Measurements from ENCODE around the gene CHST12.

CHST12 gene

DNA sequence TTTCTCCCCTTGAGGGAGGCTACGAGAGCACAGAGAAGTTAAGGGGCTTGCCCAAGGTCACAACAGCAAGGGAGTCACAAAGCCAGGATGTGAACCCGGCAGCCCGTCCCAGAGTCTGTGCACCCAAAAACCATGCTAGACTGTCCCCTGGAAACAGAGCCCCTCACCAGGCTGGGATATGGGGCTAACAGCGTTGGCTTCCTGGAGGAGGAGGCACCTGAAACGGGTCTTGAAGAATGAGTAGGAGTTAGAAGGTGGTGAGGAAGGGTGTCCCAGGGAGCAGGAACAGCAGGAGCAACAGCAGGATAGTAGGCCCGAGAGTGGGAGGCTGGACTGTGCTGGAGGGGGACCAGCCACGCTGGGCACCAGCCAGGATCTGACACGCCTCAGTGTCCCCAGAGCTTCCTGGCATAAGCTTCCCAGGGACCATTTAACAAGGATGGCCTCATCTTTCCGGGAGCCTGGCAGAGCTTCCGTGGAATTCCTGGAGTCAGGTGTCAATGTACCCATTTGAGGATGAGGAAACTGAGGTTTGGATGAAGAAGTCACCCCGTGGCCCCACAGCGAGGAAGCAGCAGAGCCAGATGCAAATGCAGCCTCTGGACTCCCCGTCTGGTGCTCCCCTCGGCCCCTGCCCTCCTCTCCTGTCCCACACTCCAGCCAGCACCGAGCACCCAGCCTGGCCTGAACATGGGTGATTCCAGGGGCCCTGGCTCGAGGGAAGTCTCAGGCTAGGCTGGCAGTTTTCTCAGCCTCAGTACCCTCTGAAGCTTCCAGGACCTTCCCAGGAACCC is 76.1 kb downstream of the CHST12 start:
- TF ChIP-seq GATA2 (IDR thresholded peaks at IDR 0.05; ENCODE audit: low read depth, low read length), result no peak
- no peak for TF ChIP-seq GATA3 (IDR thresholded peaks at IDR 0.05; ENCODE audit: low read depth, low read length)

- no peak for TF ChIP-seq GATA3 (IDR thresholded peaks at IDR 0.05; ENCODE audit: low read depth, low read length)
- TF ChIP-seq GATA2 (IDR thresholded peaks at IDR 0.05; ENCODE audit: low read depth, low read length), result no peak
Measured at GRCh38 chr7:2480070-2480408, 76.6 kb downstream of the CHST12 start.

DNA sequence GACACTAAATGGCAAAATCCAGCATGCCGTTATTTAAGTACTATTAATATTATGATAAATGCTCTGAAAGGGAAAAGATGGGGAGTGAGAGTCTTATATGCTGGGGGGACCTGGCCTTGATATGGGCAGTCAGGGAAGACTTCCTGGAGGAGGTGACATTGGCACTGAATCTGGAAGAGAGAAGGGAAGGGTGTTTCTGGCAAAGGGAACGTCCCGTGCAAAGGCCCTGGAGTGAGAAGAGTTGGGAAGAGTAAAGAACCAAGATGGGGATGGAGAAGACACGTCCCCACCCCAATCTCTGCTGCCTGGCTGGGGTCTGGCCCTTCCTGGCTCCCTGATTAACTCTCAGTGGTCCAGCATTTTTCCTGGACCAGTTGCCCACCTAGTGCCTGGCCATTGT is 77.8 kb downstream of the CHST12 start:
- TF ChIP-seq GATA2 (IDR thresholded peaks at IDR 0.05; ENCODE audit: low read depth, low read length) (no peak), GATA3 (IDR thresholded peaks at IDR 0.05; ENCODE audit: low read depth, low read length) (no peak)

DNA sequence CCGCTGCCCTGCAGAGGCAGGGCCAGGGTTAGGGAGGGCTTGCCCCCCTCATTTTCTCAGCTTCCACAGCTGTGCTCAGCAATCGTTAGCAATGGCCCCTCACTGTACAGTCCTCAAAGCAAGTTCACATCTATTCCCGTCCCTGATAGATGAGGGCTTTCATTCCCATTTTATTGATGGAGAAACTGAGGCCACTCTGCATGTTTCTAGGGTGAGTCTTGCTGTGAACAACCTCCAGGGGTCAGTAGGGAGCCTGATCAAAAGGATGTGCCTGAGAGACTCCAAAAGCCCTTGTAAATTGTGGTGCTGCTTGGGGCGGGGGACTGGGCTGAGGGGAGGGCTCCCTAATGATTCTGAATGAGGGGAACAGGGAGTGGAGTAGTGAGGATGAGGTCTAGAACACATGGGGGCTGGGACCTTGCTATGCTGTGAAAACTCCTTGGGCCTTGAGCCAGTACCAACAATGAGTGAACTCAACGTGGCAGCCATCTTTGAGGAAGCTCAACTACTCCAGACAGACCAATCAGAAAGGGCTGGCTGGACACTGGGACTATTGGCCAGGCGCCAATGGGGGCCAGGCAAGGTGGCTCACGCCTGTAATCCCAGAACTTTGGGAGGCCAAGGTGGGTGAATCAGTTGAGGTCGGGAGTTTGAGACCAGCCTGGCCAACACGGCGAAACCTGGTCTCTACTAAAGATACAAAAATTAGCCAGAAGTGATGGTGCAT is 79.5 kb downstream of the CHST12 start:
- TF ChIP-seq GATA2 (IDR thresholded peaks at IDR 0.05; ENCODE audit: low read depth, low read length), result no peak
- TF ChIP-seq GATA3 (IDR thresholded peaks at IDR 0.05; ENCODE audit: low read depth, low read length), result no peak

GRCh38 chr7:2483494-2483893 is 80.1 kb downstream of the CHST12 start:
- TF ChIP-seq GATA3 (IDR thresholded peaks at IDR 0.05; ENCODE audit: low read depth, low read length), result no peak
- TF ChIP-seq GATA2 (IDR thresholded peaks at IDR 0.05; ENCODE audit: low read depth, low read length), result no peak

DNA sequence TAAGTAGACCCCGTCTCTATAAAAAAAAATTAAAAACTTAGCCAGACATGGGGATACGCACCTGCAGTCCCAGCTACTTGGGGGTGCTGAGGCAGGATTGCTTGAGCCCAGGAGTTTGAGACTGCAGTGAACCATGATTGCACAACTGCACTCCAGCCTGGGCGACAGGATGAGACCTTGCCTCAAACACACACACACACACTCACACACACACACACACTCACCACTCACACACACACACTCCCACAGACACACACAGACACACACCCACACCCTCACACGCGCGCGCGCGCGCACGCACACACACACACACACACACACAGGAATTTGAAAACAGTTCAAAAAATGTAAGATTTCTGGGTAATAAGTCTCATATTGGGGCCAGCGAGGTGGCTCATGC is 81.5 kb downstream of the CHST12 start:
- TF ChIP-seq GATA3 (IDR thresholded peaks at IDR 0.05; ENCODE audit: low read depth, low read length), result no peak
- no peak for TF ChIP-seq GATA2 (IDR thresholded peaks at IDR 0.05; ENCODE audit: low read depth, low read length)

- no peak for TF ChIP-seq GATA3 (IDR thresholded peaks at IDR 0.05; ENCODE audit: low read depth, low read length)
- no peak for TF ChIP-seq GATA2 (IDR thresholded peaks at IDR 0.05; ENCODE audit: low read depth, low read length)
Measured at GRCh38 chr7:2487586-2488271, 84.3 kb downstream of the CHST12 start.

GRCh38 chr7:2488272-2488645 is 84.8 kb downstream of the CHST12 start:
- TF ChIP-seq GATA2 (IDR thresholded peaks at IDR 0.05; ENCODE audit: low read depth, low read length), result no peak
- TF ChIP-seq GATA3 (IDR thresholded peaks at IDR 0.05; ENCODE audit: low read depth, low read length), result no peak

- TF ChIP-seq GATA3 (IDR thresholded peaks at IDR 0.05; ENCODE audit: low read depth, low read length), result no peak
- TF ChIP-seq GATA2 (IDR thresholded peaks at IDR 0.05; ENCODE audit: low read depth, low read length), result no peak
Measured at GRCh38 chr7:2488681-2489080, 85.3 kb downstream of the CHST12 start.

GRCh38 chr7:2490181-2490651 is 86.8 kb downstream of the CHST12 start:
- TF ChIP-seq GATA3 (IDR thresholded peaks at IDR 0.05; ENCODE audit: low read depth, low read length), result no peak
- no peak for TF ChIP-seq GATA2 (IDR thresholded peaks at IDR 0.05; ENCODE audit: low read depth, low read length)

DNA sequence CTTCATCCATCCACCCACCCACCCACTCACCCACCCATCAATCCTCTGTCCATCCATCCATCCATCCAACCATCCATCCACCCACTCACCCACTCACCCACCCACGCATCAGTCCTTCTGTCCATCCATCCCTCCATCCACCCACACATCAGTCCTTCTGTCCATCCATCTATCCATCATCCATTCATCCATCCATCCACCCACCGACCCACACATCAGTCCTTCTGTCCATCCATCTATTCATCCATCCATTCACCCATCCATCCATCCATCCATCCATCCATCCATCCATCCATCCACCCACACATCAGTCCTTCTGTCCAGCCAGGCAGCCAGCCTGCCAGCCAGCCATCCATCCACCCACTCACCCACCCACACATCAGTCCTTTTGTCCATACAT is 88.6 kb downstream of the CHST12 start:
- TF ChIP-seq GATA3 (IDR thresholded peaks at IDR 0.05; ENCODE audit: low read depth, low read length) (no peak), GATA2 (IDR thresholded peaks at IDR 0.05; ENCODE audit: low read depth, low read length) (no peak)

- TF ChIP-seq GATA3 (IDR thresholded peaks at IDR 0.05; ENCODE audit: low read depth, low read length), result no peak
- TF ChIP-seq GATA2 (IDR thresholded peaks at IDR 0.05; ENCODE audit: low read depth, low read length), result no peak
Measured at GRCh38 chr7:2493205-2494164, 90.1 kb downstream of the CHST12 start.

All from SH-SY5Y (cell line).